ENCODE results near the gene WDHD1. TPM values are rescaled to one million over a fixed set of nuclear protein-coding genes. Genes with fewer than 3 reads are reported as not detected.
"Not testable (repeated sequence)": the region's sequence is repeated elsewhere in the genome, so short reads cannot be mapped to it uniquely, and the experiment has no call there.

Gene WDHD1
- total RNA-seq, 4 donors from 2014 or later, result 0.51 to 20.0 (median 3.1) TPM

DNA sequence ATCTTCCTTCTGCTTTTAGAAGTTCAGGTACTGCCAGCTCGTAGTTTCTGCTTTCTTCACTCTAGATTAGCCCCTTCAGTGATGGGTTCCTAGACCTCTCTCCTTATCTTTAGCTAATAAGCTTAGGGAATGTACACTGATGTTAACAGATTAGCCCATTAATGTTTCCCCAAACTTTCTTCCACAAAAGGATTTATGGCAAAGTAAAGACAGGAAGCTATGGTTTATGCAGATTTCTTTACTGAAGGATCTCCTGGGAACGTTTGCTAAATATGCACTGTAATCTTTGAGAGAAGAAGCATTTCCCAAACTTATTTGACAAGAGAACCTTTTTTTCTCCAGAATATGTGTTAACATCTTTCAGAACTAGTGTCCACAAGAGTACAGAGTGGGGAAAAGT, 4.3 kb upstream of the WDHD1 start:
- TF ChIP-seq, protein P1, sequence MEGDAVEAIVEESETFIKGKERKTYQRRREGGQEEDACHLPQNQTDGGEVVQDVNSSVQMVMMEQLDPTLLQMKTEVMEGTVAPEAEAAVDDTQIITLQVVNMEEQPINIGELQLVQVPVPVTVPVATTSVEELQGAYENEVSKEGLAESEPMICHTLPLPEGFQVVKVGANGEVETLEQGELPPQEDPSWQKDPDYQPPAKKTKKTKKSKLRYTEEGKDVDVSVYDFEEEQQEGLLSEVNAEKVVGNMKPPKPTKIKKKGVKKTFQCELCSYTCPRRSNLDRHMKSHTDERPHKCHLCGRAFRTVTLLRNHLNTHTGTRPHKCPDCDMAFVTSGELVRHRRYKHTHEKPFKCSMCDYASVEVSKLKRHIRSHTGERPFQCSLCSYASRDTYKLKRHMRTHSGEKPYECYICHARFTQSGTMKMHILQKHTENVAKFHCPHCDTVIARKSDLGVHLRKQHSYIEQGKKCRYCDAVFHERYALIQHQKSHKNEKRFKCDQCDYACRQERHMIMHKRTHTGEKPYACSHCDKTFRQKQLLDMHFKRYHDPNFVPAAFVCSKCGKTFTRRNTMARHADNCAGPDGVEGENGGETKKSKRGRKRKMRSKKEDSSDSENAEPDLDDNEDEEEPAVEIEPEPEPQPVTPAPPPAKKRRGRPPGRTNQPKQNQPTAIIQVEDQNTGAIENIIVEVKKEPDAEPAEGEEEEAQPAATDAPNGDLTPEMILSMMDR (IDR thresholded peaks at IDR 0.05), result no peak
- no peak for TF ChIP-seq POLR2A (IDR thresholded peaks at IDR 0.05)
- Histone ChIP-seq H3K4me3 (no peak overlapping the region), H3K27me3 (no peaks in the 10 kb centered on the region), H3K36me3 (no peaks in the 10 kb centered on the region), H3K4me1 (peaks cover under 1 to 9% of the 10 kb centered on the region in 2 donors), H3K27ac (no peak overlapping the region), H3K9me3 (no peaks in the 10 kb centered on the region)
- intact Hi-C loops (cut with DNase I; ENCODE audit: low total_unique reads), result no loop called here
- no peak for DNase-seq

DNA sequence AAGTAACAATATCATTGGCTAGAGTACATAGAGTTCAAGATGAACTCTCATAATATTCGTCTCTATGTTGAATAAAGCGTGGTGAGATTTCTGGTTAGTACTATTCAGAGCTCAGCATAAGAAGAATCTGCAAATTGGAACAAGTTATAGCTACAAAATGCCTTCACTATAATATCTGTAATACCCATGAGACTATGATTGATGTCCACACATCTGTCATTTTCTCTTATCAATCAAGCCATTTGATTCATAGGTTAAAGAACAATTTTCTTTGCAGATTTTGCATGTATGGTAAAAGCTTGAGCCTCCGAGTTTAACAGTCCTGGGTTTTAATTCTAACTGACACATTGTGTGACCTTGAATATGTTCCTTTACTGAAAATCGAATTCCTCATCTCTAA, 1.6 kb upstream of the WDHD1 start:
- intact Hi-C loops (cut with DNase I; ENCODE audit: low total_unique reads), result no loop called here
- no peaks in the 10 kb centered on the region for H3K36me3 ChIP-seq
- no peaks in the 10 kb centered on the region for H3K27me3 ChIP-seq
- no peak overlapping the region for H3K27ac ChIP-seq
- H3K9me3 ChIP-seq, result no peaks in the 10 kb centered on the region
- peak overlapping the region in 1 of 2 donors; percentile 60 for H3K4me3 ChIP-seq
- DNase-seq, result no peak
- H3K4me1 ChIP-seq, result peaks cover 3 to 13% of the 10 kb centered on the region in 2 donors
- TF ChIP-seq POLR2A (IDR thresholded peaks at IDR 0.05), result no peak
- TF ChIP-seq, protein P1 (IDR thresholded peaks at IDR 0.05), result no peak

DNA sequence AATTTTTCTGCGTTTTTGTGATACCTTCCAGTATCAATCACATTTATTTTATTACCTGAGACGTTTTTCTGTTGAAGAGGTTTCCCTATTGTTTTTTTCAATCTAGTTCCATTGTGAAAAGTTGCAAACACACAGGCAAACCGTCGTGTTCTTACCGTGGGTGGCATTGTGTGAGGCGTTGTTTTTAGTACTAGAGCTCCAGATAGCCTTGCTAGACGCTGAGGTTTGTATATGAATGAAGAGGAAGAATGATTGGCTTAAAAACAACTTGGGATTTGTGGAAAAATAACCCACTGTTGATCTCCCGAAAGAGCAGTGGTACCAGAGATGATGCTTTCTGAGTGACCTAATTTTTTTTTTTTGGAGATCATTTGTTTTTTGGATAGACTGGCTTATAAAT, 1.2 kb upstream of the WDHD1 start:
- H3K36me3 ChIP-seq, result no peaks in the 10 kb centered on the region
- peaks cover 3 to 13% of the 10 kb centered on the region in 2 donors for H3K4me1 ChIP-seq
- no peak for DNase-seq
- H3K9me3 ChIP-seq, result no peaks in the 10 kb centered on the region
- no peaks in the 10 kb centered on the region for H3K27me3 ChIP-seq
- H3K27ac ChIP-seq, result peak overlapping the region in 1 of 2 donors; percentile 72
- intact Hi-C loops (cut with DNase I; ENCODE audit: low total_unique reads), result no loop called here
- TF ChIP-seq POLR2A (IDR thresholded peaks at IDR 0.05), result no peak
- TF ChIP-seq, protein P1 (IDR thresholded peaks at IDR 0.05), result no peak
- peak overlapping the region; percentile 59 to 60 for H3K4me3 ChIP-seq

DNA sequence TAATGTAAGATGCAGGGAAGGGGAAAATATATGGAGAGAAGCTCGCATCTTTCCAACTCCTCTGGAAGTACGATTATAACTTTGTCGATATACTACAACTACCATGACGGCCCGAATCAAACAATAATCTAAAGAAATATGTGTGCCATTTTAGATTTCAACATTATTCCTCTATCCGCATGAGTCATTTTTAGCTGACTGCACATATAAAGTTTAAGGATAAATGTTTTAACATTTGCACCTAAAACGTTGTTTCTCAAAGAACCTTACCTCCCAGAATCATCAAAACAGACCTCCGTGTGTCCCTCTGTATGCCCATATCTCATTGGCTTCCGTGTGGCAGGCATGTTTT, 482 bp downstream of the WDHD1 start:
- no peaks in the 10 kb centered on the region for H3K27me3 ChIP-seq
- no peak for DNase-seq
- intact Hi-C loops (cut with DNase I; ENCODE audit: low total_unique reads), result no loop called here
- no peaks in the 10 kb centered on the region for H3K9me3 ChIP-seq
- TF ChIP-seq POLR2A (IDR thresholded peaks at IDR 0.05), result no peak
- TF ChIP-seq, protein P1 (IDR thresholded peaks at IDR 0.05), result no peak
- peak overlapping the region; percentile 72 to 84 for H3K27ac ChIP-seq
- peaks cover 3 to 13% of the 10 kb centered on the region in 2 donors for H3K4me1 ChIP-seq
- H3K36me3 ChIP-seq, result no peaks in the 10 kb centered on the region
- H3K4me3 ChIP-seq, result peak overlapping the region; percentile 59 to 60

DNA sequence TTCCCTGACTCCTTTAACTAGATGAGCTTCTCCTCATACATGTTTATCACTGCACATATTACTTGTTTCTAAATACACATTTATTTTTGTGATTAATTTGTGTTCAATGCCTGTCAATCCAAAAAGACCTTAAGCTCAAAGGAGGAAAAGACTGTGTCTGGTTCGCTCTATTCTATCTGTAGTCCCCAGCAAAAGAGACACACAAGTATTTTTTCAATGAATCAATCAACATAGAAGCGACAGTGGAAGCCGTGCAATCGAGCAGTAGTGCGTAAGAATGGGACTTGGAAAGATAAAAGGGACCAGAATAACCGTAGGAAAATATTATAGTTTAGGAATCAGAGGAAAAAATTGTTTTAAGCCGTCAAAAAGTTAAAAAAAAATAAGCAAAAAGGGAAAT, 951 bp downstream of the WDHD1 start:
- Histone ChIP-seq H3K4me3 (peak overlapping the region in 1 of 2 donors; percentile 60), H3K36me3 (no peaks in the 10 kb centered on the region), H3K9me3 (no peaks in the 10 kb centered on the region), H3K27ac (peak overlapping the region; percentile 72 to 84), H3K4me1 (peaks cover 3 to 13% of the 10 kb centered on the region in 2 donors), H3K27me3 (no peaks in the 10 kb centered on the region)
- intact Hi-C loops (cut with DNase I; ENCODE audit: low total_unique reads), result no loop called here
- no peak for TF ChIP-seq POLR2A (IDR thresholded peaks at IDR 0.05)
- TF ChIP-seq, protein P1 (IDR thresholded peaks at IDR 0.05), result no peak
- no peak for DNase-seq

DNA sequence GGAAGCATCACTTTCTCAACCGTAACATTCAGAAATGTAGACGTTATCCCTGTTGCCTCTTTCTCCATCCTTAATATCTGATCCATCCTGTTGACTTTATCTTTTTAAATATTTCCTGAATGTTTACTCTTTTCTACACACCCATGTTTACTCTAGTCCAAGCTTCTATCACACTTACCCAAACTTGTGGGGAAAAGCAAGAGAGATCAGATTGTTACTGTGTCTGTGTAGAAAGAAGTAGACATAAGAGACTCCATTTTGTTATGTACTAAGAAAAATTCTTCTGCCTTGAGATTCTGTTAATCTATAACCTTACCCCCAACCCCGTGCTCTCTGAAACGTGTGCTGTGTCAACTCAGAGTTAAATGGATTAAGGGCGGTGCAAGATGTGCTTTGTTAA, 2.5 kb downstream of the WDHD1 start:
- H3K36me3 ChIP-seq; H3K27ac ChIP-seq; H3K4me3 ChIP-seq; intact Hi-C loops (cut with DNase I; ENCODE audit: low total_unique reads); DNase-seq; H3K27me3 ChIP-seq; H3K9me3 ChIP-seq: not testable (repeated sequence)
- H3K4me1 ChIP-seq, result peaks cover 3 to 13% of the 10 kb centered on the region in 2 donors

Measured in uterus (tissue), 4 donors.